HepG2 (cell line): ENCODE measurements around the gene COMMD1. TPM values are rescaled to one million over a fixed set of nuclear protein-coding genes. Genes with fewer than 3 reads are reported as not detected.

Experiments
- AGO1 ChIP-seq: fragments of 200-400 bp; formaldehyde crosslinking; IDR thresholded peaks from 2 replicates; pipeline ENCODE4 v1.6.1; 2017; ENCODE audit warnings: mild to moderate bottlenecking, low read depth, low read length, moderate library complexity; ENCODE audit not compliant: poor library complexity, severe bottlenecking
- GATAD1 ChIP-seq: IDR thresholded peaks from 2 replicates; pipeline ENCODE4 v1.6.1; 2016; ENCODE audit warnings: missing genetic modification reagents, missing compliant biosample characterization
- GTF2F1 ChIP-seq: fragments of 150-350 bp; IDR thresholded peaks from 2 replicates; pipeline ENCODE4 v1.6.1; 2014; ENCODE audit warnings: low read length
- MBNL3 ChIP-seq: fragments of 250-450 bp; sonication (Bioruptor Pico); conservative IDR thresholded peaks from 2 replicates; pipeline ENCODE4 v1.8.0; 2022; ENCODE audit warnings: mild to moderate bottlenecking, inconsistent platforms
- RFXAP ChIP-seq: sonication (generic); formaldehyde crosslinking; IDR thresholded peaks from 2 replicates; pipeline ENCODE4 v1.4.0; 2020; ENCODE audit warnings: missing genetic modification reagents, borderline replicate concordance
- SKI ChIP-seq: fragments of 450-650 bp; IDR thresholded peaks from one replicate; pipeline ENCODE4 v1.6.1; 2018; ENCODE audit warnings: mild to moderate bottlenecking; ENCODE audit not compliant: partially characterized antibody
- SUZ12 ChIP-seq: fragments of 150-350 bp; IDR thresholded peaks from 2 replicates; pipeline ENCODE4 v1.6.1; 2014; ENCODE audit warnings: low read depth, low read length
- ZNF773 ChIP-seq: sonication (generic); formaldehyde crosslinking; IDR thresholded peaks from 2 replicates; pipeline ENCODE4 v1.4.0; 2020; ENCODE audit warnings: missing genetic modification reagents, borderline replicate concordance
- ZNF792 ChIP-seq: IDR thresholded peaks from 2 replicates; pipeline ENCODE4 v1.6.1; 2016
- ZSCAN22 ChIP-seq: sonication (generic); formaldehyde crosslinking; IDR thresholded peaks from 2 replicates; pipeline ENCODE4 v1.4.0; 2020; ENCODE audit warnings: mild to moderate bottlenecking, missing genetic modification reagents
- polyA plus RNA-seq, 8 experiments: library from polyadenylated mRNA; depleted of rRNA in 3 of 8; stranded (reverse) in 7 of 8; unstranded in 1 of 8; fragments of >200 nt; fragmentation: Illumina TruSeq in 4 of 8; extraction: Trizol in 4 of 8; gene quantifications; 2 replicates each; pipeline versions ENCODE4 v1.2.1 to v1.2.3, GENCODE V29; 2011 to 2016; ENCODE audit warnings: low read depth in 4 of 8, missing spikeins in 1 of 8, mixed read lengths in 1 of 8; ENCODE audit not compliant: insufficient read depth in 1 of 8
- total RNA-seq, 5 experiments: library from RNA; depleted of rRNA; stranded (reverse); fragments of >200 nt; fragmentation: Illumina TruSeq; extraction: Trizol; gene quantifications; 2 replicates each; pipeline ENCODE4 v1.2.3, GENCODE V29; 2016; ENCODE audit warnings: low read depth in 1 of 5
- TF ChIP-seq, protein P1 (sequence below): sonication (generic); formaldehyde crosslinking; IDR thresholded peaks from 2 replicates; pipeline ENCODE4 v1.5.0; 2020; ENCODE audit warnings: mild to moderate bottlenecking, missing genetic modification reagents, borderline replicate concordance
- TF ChIP-seq, protein P2 (sequence below): conservative IDR thresholded peaks from 2 replicates; pipeline ENCODE4 v1.6.1; 2018; ENCODE audit warnings: missing genetic modification reagents
- TF ChIP-seq, protein P3 (sequence below): sonication (generic); formaldehyde crosslinking; IDR thresholded peaks from 2 replicates; pipeline ENCODE4 v1.4.0; 2020; ENCODE audit warnings: missing genetic modification reagents
- TF ChIP-seq, protein P4 (sequence below), 2 experiments: sonication (generic) in 1 of 2; formaldehyde crosslinking in 1 of 2; IDR thresholded peaks; 2 replicates each; pipeline versions ENCODE4 v1.6.1 to v1.9.0; 2014 to 2022; ENCODE audit warnings: antibody characterized with exemption in 1 of 2, borderline replicate concordance in 1 of 2, inconsistent platforms in 1 of 2, low read depth in 1 of 2, missing genetic modification reagents in 1 of 2

Gene COMMD1
- total and polyA plus RNA-seq, 2 of the 13 experiments (the other 11 are each of a cell fraction or from before 2014, with no cell fraction given), result 25.7 to 105 TPM

DNA sequence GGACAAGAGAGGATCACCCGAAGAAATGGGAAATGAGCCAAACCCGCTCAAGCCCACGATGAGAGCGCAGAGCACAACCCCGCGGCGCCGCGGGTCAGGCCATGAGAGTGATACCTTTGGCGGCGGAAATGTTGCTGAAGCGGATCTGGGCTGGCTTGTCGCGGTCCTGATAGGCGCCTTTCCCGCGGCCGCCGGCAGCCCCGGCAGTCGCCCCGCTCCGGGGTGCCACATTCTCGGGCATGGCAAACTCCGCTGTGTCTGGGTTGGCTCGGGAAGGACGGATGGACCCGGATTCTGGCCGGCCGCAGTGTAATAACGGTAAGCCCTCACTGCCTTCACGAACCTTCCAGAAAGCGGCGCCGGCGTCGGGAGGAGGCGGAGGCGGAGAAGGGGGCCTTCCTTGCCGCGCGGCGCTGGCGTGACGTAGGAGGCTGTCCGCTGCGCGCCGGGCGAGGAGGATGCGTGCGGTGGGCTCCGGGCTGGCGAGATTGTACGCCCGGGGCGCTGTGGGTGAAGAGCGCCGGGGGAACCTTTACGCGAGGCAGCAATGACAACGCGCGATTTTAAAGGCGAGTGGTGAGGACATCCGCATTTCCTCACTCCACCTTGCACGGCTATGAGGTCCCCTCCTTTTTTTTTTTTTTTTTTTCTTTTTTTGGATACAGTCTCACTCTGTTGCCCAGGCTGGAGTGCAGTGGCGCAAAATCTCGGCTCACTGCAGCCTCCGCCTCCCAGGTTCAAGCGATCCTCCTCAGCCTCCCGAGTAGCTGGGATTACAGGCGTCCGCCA, 17.0 kb upstream of the COMMD1 start, which contains the start of gene CCT4 (continued):
- TF ChIP-seq, protein P1, sequence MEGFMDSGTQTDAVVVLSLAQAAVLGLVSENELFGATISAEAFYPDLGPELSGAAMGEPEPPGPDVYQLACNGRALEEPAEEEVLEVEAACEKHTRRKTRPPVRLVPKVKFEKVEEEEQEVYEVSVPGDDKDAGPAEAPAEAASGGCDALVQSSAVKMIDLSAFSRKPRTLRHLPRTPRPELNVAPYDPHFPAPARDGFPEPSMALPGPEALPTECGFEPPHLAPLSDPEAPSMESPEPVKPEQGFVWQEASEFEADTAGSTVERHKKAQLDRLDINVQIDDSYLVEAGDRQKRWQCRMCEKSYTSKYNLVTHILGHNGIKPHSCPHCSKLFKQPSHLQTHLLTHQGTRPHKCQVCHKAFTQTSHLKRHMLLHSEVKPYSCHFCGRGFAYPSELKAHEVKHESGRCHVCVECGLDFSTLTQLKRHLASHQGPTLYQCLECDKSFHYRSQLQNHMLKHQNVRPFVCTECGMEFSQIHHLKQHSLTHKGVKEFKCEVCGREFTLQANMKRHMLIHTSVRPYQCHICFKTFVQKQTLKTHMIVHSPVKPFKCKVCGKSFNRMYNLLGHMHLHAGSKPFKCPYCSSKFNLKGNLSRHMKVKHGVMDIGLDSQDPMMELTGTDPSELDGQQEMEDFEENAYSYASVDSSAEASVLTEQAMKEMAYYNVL (CRISPR knock-in tag), result peak; percentile 51; the same call in 1 of the 2 replicates
- TF ChIP-seq GATAD1 (CRISPR knock-in tag), result peak; percentile 99
- TF ChIP-seq, protein P2, sequence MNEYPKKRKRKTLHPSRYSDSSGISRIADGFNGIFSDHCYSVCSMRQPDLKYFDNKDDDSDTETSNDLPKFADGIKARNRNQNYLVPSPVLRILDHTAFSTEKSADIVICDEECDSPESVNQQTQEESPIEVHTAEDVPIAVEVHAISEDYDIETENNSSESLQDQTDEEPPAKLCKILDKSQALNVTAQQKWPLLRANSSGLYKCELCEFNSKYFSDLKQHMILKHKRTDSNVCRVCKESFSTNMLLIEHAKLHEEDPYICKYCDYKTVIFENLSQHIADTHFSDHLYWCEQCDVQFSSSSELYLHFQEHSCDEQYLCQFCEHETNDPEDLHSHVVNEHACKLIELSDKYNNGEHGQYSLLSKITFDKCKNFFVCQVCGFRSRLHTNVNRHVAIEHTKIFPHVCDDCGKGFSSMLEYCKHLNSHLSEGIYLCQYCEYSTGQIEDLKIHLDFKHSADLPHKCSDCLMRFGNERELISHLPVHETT (CRISPR knock-in tag), result peak; percentile 96
- peak; percentile 81 for TF ChIP-seq SKI
- TF ChIP-seq RFXAP, result peak; percentile 93
- peak; percentile 94 for TF ChIP-seq ZNF792 (CRISPR knock-in tag)
- TF ChIP-seq AGO1, result peak; percentile 56
- no peak for TF ChIP-seq MBNL3 (CRISPR knock-in tag)
- peak; percentile 81; the same call in 1 of the 2 replicates for TF ChIP-seq GTF2F1
- TF ChIP-seq, protein P3, sequence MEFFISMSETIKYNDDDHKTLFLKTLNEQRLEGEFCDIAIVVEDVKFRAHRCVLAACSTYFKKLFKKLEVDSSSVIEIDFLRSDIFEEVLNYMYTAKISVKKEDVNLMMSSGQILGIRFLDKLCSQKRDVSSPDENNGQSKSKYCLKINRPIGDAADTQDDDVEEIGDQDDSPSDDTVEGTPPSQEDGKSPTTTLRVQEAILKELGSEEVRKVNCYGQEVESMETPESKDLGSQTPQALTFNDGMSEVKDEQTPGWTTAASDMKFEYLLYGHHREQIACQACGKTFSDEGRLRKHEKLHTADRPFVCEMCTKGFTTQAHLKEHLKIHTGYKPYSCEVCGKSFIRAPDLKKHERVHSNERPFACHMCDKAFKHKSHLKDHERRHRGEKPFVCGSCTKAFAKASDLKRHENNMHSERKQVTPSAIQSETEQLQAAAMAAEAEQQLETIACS, result no peak
- TF ChIP-seq ZSCAN22 (CRISPR knock-in tag), result peak; percentile 50
- TF ChIP-seq ZNF773, result no peak
- no peak for TF ChIP-seq SUZ12
- TF ChIP-seq, protein P4, sequence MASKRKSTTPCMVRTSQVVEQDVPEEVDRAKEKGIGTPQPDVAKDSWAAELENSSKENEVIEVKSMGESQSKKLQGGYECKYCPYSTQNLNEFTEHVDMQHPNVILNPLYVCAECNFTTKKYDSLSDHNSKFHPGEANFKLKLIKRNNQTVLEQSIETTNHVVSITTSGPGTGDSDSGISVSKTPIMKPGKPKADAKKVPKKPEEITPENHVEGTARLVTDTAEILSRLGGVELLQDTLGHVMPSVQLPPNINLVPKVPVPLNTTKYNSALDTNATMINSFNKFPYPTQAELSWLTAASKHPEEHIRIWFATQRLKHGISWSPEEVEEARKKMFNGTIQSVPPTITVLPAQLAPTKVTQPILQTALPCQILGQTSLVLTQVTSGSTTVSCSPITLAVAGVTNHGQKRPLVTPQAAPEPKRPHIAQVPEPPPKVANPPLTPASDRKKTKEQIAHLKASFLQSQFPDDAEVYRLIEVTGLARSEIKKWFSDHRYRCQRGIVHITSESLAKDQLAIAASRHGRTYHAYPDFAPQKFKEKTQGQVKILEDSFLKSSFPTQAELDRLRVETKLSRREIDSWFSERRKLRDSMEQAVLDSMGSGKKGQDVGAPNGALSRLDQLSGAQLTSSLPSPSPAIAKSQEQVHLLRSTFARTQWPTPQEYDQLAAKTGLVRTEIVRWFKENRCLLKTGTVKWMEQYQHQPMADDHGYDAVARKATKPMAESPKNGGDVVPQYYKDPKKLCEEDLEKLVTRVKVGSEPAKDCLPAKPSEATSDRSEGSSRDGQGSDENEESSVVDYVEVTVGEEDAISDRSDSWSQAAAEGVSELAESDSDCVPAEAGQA (IDR thresholded peaks at IDR 0.05; ENCODE audit: low read depth), result peak; percentile 92
- TF ChIP-seq, protein P4 (CRISPR knock-in tag; IDR thresholded peaks at IDR 0.05; ENCODE audit: borderline replicate concordance), result no peak
